HG03108 (cell line): Measurements from ENCODE around the gene CCL26.

Experiments used
- ATAC-seq: cut with Tn5 transposase; IDR thresholded peaks from one replicate; pipeline ENCODE4 v1.9.1; 2021; ENCODE audit warnings: moderate library complexity; ENCODE audit not compliant: unreplicated experiment

Gene CCL26, protein sequence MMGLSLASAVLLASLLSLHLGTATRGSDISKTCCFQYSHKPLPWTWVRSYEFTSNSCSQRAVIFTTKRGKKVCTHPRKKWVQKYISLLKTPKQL

DNA sequence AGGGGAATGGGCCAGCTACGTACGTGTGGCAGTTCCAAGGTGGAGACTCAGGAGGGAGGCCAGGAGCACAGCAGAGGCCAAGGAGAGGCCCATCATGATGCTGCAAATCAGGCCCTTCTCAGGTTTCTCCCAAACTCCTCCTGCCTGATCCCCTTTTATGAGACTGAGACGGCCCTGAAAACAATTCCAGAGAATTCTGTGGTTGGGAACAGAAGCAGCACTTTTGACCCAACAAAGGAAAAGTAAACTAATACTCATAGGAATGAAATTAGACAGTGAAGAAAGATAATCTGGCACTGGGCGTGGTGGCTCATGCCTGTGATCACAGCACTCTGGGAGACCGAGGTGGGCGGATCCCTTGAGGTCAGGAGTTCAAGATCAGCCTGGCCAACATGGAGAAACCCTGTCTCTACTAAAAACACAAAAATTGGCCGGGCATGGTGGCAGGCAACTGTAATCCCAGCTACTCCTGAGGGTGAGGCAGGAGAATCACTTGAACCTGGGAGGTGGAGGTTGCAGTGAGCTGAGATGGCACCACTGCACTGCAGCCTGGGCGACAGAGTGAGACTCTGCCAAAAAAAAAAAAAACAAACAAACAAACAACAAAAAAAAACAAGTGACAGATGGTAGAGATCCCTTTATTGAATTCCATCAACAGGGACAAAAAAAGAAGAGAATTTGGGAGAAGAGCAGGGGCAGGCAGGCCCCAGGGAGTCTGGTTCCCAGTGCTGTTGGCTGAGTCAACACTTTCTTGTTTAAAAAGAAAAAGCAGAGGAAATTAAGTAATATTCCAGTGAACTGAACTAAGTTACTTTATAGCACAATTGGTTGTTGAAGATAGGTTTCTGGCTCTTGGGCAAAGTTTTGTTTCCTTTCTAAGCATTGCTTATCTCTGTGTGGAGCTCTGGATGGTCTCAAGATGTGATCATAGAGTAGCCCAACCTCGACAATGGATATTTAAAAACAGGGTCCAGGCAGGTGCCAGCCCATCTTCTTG lies at the start of gene CCL26:
CCL26 (minus strand) TSS at position 131 of the 997 bp plus-strand sequence; CDS start at position 96, 35 bp downstream.
- no peak for ATAC-seq

DNA sequence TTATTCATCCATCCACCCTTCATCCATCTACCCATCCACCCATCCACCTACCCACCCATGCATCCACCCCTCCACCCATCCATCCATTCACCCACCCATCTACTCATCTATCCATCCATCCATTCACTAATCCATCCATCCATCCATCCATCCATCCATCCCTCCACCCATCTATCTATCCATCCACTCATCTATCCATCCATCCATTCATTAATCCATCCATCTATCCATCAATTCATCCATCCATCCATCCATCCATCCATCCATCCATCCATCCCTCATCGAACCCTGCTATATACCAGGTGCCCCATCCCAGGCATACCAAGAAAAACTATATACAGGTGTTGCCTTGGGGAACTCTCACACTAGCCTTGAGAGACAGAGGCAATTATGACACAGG lies 48.7 kb upstream of the CCL26 start:
- ATAC-seq = no peak

DNA sequence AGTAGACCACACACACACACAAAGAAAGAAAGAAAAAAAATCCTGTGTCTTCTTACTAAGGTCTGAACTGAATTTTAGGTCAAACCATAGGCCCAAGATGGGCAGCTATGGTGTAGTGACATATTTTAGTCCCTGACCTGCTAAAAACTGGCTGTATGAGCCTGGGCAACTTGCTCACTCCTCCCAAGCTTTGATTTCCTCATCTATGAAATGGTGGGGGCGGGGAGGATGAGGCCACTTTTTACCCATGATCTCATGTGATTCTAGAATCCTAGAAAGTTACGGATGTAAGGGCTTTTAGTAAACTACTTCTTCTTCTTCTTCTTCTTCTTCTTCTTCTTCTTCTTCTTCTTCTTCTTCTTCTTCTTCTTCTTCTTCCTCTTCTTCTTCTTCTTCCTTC lies 47.7 kb upstream of the CCL26 start:
- no peak for ATAC-seq

DNA sequence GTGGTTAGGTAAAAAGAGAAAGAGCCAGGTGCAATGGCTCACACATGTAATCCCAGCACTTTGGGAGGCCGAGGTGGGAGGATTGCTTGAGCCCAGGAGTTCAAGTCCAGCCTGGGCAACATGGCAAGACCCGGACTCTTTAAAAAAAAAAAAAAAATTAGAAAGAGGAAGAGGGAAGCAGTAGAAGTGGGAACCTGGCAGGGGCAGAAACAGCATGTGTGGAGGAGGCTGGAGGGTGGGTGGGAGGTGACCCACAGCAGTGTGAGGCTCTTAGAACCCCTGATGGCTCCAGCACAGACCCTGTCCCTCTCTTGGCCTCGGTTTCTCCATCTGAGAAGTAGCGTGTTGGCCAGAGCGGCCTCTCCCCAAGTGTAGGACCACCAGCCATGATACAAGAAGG lies 46.5 kb upstream of the CCL26 start:
- ATAC-seq = no peak

DNA sequence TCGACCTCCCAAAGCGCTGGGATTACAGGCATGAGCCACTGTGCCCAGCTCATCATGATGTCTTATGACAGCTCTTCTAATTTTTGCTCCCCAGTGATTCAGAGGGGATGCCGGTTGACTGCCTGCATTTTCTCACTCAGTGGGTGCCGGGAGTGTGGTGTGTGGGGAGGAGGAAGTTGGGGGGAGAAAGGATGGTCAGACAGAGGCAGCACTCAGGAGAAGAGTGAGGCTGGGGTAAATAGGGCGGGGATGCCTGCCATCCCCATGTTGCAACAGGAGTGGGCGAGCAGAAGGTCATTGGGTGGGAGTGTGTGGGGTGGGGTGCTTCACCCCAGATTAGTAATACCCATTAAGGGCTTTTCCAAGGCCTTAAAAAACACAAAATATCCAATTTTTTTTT lies 45.1 kb upstream of the CCL26 start:
- ATAC-seq = no peak

DNA sequence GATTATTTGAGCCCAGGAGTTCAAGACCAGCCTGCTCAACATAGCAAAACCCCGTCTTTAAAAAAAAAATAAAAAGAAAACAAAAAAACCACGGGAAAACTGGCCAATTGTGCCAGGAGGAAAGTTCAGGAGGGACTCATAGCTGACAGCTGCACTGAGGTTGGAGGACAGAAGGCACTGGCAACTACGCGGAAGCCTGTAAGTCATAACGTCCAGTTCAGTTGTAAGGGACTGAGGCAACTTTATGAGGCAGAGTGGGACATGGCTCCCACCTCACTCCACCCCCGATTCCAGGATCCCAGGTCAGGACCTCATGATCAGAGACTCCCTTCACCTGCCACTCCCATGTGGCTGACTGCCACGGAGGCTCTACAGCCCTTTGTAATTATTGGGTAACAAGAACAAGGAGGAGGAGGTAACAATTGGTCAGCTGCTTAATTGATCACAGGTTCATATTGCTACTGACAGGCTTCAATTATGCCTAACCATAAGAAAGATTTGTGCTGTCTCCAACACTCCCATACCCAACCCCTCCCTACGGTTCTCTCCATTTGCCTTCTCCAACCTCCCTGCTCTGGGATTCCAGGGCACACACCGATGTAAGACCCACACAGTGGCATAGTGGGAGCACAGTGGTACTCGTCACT lies 43.5 kb upstream of the CCL26 start:
- ATAC-seq = no peak

DNA sequence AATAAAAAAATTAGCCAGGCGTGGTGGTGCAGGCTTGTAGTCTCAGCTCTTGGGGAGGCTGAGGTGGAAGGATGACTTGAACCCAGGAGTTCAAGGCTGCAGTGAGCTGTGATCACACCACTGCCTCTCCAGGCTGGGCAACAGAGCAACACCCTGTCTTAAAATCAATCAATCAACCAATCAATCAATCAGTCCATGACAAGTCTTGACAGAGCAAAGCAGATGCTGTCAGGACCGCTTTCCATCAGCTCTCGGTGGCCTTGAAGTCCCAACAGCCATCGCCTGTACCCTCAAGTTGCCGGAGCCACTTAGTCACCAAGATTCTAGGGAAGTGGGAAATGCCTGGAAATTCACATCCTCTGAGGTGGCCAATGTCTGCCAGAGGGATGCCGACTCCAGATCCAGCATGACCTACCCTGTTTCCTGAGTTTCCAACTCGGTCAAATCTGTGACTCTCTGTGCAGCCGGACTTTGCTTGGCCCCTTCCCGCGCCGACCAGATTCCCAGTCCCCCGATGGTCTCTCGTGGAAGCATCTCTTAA lies 42.5 kb upstream of the CCL26 start:
- ATAC-seq = no peak

DNA sequence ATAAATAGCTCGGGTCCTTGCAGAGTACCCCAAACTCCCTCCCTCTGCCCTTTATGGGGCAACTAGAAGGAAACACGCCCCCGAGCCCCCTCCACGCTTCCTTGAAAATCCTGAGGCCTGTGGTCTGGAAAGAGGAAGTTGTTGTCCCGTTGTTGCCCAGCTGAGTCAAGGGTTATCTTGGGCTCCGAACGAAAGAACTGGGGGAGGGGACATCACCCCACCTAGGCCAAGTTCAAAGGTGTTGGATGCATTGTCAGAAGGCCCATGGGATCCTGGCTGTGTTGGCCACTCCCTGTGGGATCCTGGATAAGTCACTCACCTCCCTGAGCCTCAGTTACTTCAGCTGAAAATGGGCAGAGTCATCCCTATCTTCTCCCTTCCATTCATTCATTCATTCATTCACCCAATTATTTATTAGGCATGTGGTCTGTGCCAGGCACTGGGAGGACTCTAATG lies 41.8 kb upstream of the CCL26 start, which contains the start of gene CCL24:
CCL24 (minus strand) TSS at position 26 of the 456 bp plus-strand sequence. CDS start 91 bp downstream, outside the sequence.
- no peak for ATAC-seq

DNA sequence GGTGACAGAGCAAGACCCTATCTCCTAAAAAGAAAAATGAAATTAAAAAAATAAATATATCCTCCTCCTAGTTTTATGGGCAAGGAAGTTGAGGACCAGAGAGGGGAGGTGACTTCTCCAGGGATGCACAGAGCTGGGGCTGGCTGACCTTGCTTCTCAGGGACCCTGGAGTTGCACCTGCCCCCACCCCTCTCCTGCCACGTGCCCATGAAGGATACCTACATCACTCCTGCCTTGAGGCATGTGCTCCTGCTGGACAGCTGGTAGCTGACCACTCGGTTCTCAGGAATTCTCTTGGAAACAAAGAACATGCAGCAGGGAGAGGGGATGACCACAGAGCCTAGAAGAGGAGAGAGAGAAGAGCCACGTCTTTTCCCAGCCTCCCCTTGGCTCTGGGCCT lies 41.1 kb upstream of the CCL26 start:
- no peak for ATAC-seq

DNA sequence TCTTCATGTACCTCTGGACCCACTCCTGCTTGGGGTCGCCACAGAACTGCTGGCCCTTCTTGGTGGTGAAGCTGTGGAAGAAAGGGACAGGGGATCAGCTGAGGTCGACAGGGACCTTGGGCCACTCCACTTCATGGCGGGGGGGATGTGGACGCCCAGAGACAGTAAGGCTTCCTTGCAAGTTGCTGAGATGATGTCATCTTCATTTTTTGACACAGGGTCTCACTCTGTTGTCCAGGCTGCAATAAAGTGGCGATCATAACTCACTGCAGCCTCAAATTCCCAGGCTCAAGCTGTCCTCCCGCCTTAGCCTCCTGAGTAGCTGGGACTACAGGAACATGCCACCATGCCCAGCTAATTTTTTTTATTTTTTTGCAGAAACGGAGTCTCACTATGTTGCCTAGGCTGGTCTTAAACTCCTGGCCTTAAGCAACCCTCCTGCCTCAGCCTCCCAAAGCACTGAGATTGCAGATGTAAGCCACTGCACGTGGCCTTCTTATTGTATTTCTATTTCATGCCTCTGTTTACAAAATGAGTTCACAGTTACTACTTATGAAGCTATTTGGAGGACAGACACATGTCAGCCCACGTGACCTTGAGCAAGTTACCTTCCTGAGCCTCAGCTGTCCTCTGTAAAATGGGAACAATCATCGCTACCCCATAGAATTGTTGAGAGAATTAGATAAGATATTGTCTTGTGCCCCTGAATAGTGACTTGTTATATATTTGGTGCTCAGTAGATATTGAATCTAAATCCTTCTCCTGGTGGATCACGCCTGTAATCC lies 40.1 kb upstream of the CCL26 start:
- ATAC-seq = no peak

DNA sequence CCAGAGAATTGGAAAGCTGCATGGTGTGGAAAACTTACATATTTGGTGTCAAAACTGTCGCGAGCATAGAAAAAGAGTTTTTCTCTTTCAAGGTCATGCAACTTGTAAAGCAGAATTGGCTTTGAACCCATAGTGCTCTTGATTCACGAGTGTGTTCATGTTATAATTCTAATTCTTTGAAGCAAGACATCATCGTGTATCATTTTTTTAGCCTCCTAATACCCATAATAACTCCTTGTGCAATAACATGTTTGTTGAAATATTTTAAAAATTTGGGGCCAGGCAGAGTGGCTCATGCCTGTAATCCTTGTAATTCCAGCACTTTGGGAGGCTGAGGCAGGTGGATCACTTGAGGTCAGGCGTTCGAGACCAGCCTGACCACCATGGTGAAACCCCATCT lies 37.4 kb upstream of the CCL26 start:
- ATAC-seq = no peak

DNA sequence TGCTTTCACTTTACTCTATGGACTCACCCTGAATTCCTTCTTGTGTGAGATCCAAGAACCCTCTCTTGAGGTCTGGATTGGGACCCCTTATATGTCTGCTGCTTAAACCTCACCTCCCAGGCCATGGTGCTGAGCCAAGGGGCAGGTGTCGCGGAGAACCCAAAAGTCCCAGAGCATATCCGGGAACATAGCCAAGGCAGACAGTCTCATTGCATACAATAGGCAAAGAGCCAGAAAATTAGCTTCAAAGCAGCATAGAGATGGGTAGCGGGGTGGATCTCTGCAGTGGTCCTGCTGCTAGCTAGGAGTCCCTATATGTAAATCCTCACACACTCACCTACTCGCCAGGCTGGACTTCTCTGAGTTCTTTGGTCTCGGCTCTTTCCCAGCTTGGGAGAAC lies 36.1 kb upstream of the CCL26 start:
- no peak for ATAC-seq

DNA sequence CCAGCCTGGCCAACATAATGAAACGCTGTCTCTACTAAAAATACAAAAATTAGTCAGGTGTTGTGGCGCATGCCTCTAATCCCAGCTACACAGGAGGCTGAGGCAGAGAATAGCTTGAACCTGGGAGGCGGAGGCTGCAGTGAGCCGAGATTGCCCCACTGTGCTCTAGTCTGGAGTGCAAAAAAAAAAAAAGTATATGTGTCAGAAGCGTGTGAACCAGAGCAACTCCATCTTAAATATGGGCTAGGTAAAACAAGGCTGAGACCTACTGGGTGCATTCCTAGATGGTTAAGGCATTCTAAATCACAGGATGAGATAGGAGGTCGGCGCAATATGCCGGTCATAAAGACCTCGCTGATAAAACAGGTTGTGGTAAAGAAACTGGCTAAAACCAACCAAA lies 35.4 kb upstream of the CCL26 start:
- ATAC-seq = no peak

DNA sequence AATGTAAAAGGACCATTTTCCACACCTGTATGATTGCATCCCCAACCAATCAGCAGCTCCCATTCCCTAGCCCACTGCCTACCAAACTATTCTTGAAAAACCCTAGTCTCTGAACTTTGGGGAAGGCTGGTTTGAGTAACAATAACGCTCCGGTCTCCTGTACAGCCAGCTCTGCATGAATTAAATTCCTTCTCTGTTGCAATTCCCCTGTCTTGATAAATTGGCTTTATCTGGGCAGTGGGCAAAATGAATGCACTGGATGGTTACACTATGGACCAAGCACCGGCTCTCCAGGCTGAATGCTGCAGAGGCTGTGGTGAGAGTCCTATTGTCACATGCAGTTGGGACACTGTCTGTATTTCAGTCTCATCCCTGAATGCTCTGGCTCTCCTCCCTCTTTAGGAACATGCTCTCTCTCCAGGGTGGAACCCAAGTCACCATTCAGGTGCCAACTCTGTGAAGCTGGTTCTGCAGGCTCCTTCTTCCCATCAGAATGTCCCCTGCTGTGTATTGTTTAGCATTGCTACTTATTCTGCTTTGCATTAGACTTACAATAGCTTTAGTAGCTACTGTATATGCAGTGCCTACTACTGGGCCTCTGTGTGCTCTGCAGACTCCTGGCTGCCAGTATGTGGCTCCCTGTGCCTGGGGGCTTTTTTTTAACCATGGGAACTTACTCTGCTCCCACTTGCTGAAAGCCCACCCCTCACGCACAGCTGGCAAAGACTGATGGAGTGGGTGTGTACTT lies 34.7 kb upstream of the CCL26 start:
- ATAC-seq = no peak

DNA sequence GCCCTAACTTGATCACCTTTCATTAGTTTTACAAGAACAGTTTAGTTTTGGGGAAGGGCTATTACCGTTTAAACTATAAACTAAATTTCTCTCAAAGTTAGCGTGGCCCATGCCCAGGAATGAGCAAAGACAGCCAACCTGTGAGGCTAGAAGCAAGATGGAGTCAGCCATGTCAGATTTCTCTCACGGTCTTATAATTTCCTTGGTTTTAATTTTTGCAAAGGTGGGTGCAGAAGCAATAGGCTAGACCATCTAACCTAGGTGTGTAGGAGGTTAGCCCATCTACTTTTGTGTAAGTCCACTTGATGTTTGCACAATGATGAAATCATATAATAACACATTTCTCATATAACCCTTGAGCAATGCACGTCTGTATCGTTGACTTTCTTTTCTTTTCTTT lies 32.7 kb upstream of the CCL26 start:
- no peak for ATAC-seq

DNA sequence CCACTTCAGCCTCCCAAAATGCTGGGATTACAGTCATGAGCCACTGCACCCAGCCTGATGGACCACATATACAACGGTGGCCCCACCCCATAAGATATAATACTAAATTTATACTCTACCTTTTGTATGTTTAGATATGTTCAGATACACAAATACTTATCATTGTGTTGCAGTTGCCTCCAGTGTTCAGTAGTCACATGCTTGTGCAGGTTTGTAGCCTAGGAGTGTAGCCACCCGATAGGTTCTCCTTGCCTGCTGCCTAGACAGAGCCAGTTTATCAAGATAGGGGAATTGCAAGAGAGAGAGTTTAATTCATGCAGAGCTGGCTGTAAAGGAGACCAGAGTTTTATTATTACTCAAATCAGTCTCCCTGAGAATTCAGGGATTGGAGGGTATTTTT lies 32.0 kb upstream of the CCL26 start:
- ATAC-seq = no peak

DNA sequence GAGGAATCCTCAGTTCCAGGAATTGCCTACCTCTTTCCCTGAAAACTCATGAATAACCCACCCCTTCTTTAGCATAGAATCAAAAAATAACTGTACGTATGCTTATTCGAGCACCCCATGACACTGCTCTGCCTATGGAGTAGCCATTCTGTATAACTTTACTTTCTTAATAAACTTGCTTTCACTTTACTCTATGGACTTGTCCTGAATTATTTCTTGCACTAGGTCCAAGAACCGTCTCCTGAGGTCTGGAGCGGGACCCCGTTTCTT lies 30.5 kb upstream of the CCL26 start:
- ATAC-seq = no peak

DNA sequence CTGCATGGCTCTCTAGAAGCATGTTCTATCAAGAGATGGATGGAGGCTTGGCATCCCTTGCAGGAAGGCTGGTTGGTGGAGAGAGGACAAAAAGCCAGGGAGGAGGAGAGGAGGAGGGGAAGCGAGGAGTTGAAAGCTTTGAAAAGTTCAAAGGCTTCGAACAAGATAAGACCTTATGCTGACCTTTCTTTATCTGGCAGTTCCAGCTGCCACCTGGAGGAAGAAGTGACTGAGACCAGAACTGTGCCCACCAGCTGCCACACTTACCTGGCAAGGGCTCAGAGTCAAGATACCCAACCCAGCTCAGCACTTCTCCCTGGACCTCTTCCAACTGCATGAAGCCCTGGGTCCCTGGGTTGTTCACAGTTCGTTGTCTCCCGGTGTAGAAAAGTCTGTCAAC lies 26.8 kb upstream of the CCL26 start:
- no peak for ATAC-seq

DNA sequence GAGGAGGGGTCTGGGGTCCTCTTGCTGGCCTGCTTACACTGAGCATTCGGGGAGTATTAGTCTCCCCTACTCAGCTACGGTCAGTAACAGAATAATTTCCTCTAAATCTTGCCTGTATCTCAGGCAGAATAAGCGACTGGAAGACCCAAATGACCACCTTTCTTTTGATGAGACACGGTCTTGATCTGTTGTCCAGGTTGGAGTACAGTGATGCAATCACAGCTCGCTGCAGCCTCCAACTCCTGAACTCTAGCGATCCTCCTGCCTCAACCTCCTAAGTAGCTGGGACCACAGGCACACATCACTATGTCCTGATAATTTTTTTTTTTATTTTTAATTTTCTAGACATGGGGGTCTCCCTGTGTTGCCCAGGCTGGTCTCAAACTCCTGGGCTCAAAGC lies 24.4 kb upstream of the CCL26 start:
- no peak for ATAC-seq

DNA sequence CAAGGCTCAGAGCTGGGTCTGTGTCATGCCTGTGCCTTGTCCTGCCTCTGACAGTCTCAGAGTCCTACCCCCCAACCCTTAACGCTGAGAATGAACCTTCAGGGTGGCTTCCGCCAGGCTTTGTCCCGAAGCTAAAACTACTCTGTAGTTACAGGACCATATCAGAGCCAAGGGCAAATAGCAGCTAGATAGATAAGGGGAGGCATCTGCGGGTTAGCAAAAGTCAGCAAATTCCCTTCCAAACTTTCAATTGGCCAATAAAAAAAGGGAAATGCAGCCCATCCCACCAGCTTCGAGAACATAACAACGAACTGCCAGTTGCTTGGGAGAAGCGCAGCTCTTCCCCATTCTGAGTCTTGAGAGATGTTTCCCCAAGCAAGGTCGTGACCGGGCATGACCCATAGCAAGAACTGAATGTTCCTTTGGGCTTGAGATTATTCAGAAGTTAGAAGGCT lies 23.8 kb upstream of the CCL26 start:
- ATAC-seq = no peak
